HG03108 (cell line): ENCODE measurements around the gene KCNK3.
A peak's percentile ranks its signal among the peaks of the same experiment; 100 is the strongest.
"Not testable (repeated sequence)": the region's sequence is repeated elsewhere in the genome, so short reads cannot be mapped to it uniquely, and the experiment has no call there.

Experiments used
- ATAC-seq: cut with Tn5 transposase; IDR thresholded peaks from one replicate; pipeline ENCODE4 v1.9.1; 2021; ENCODE audit warnings: moderate library complexity; ENCODE audit not compliant: unreplicated experiment

Gene KCNK3

GRCh38 chr2:26754972-26755670 is 62.6 kb downstream of the KCNK3 start:
- no peak for ATAC-seq

GRCh38 chr2:26756337-26756736 is 63.8 kb downstream of the KCNK3 start:
- no peak for ATAC-seq

- peak; percentile 55 for ATAC-seq
Measured at GRCh38 chr2:26757873-26758789, 65.6 kb downstream of the KCNK3 start.

GRCh38 chr2:26758790-26759321 is 66.3 kb downstream of the KCNK3 start:
- ATAC-seq, result no peak

GRCh38 chr2:26759845-26760244 is 67.3 kb downstream of the KCNK3 start:
- ATAC-seq, result no peak

- ATAC-seq, result not testable (repeated sequence)
Measured at GRCh38 chr2:26760991-26761390, 68.5 kb downstream of the KCNK3 start.

- no peak for ATAC-seq
Measured at GRCh38 chr2:26763019-26763418, 70.5 kb downstream of the KCNK3 start.

- peak; percentile 83 for ATAC-seq
Measured at GRCh38 chr2:26764078-26764887, 71.8 kb downstream of the KCNK3 start, which contains the start of gene SLC35F6. SLC35F6 (plus strand) TSS chr2:26764284; CDS start chr2:26764350, 66 bp downstream.

GRCh38 chr2:26764906-26765305 is 72.4 kb downstream of the KCNK3 start:
- ATAC-seq, result no peak

- no peak for ATAC-seq
Measured at GRCh38 chr2:26765475-26766200, 73.1 kb downstream of the KCNK3 start.

- no peak for ATAC-seq
Measured at GRCh38 chr2:26767129-26767528, 74.6 kb downstream of the KCNK3 start.

- no peak for ATAC-seq
Measured at GRCh38 chr2:26767894-26768487, 75.5 kb downstream of the KCNK3 start.

GRCh38 chr2:26768759-26769088 is 76.2 kb downstream of the KCNK3 start:
- no peak for ATAC-seq

GRCh38 chr2:26769089-26769761 is 76.7 kb downstream of the KCNK3 start:
- no peak for ATAC-seq

GRCh38 chr2:26770986-26771586 is 78.6 kb downstream of the KCNK3 start:
- ATAC-seq, result no peak

- ATAC-seq, result no peak
Measured at GRCh38 chr2:26772064-26773001, 79.8 kb downstream of the KCNK3 start.

GRCh38 chr2:26776195-26776800 is 83.8 kb downstream of the KCNK3 start:
- ATAC-seq, result no peak
